ENCODE data around the gene TRERF1.

Gene TRERF1

DNA sequence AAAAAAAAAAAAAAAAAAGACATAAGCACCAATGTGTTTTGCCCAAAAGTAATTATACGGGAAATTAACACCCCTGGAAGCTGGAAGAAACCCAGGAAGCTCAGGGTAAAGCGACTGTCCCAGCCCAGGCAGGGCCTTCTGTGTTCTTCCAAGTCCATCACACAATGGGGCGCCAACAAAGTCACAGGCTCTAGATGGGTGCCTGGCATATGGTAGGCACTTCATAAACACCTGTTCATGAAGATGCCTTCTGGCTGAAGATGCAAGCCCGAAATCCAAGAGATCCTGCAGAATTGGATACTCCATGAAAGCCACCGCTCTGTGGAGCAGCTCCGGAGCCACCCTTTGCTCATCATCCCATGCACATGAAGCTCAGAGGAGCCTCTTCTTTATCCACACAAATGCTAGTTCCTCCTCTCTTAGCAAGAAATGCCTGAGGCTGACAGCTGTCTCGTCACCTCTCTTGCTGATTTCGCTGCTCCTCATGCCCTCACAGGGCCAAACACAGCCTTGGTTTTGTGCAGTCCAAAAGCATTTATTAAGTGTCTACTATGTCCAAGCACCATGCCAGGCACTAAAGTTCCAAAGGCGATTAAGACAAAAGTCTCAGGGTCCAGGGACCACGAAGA, 76.6 kb downstream of the TRERF1 start:
- no peak overlapping the region for H4K91ac ChIP-seq (ENCODE audit: low read length)
- H2BK5ac ChIP-seq (ENCODE audit: low read depth, low read length, poor library complexity, severe bottlenecking) = no peak overlapping the region
- H4K8ac ChIP-seq (ENCODE audit: low read length) = no peak overlapping the region
- H3K9ac ChIP-seq (ENCODE audit: low read length) = no peak overlapping the region
- WGBS = 97% methylated on average over 10 of the region's 10 CpGs
- no peak for DNase-seq
- no peak overlapping the region for H3K4ac ChIP-seq (ENCODE audit: low read depth in 1 of 2, low read length in 2 of 2)
- H3K4me1 ChIP-seq (ENCODE audit: control insufficient read depth, insufficient read depth, low read depth, low read length) = no peaks in the 10 kb centered on the region
- peaks cover 0 to 5% of the 10 kb centered on the region in 2 experiments for H3K36me3 ChIP-seq (ENCODE audit: control insufficient read depth in 1 of 2, insufficient read depth in 2 of 2, low read depth in 1 of 2, low read length in 2 of 2)
- H3K79me1 ChIP-seq (replicated peaks; ENCODE audit: low read length, poor library complexity, severe bottlenecking) = peaks cover 48% of the 10 kb centered on the region
- H3K27me3 ChIP-seq (ENCODE audit: control insufficient read depth in 1 of 2, insufficient read depth in 1 of 2, low read length in 2 of 2) = no peaks in the 10 kb centered on the region
- no peak overlapping the region for H3K23ac ChIP-seq (ENCODE audit: low read length in 2 of 2)
- H3K4me2 ChIP-seq (ENCODE audit: low read length, poor library complexity, severe bottlenecking) = no peak overlapping the region
- no peaks in the 10 kb centered on the region for H3K9me3 ChIP-seq (ENCODE audit: control insufficient read depth, low read length)
- no peak overlapping the region for H2BK120ac ChIP-seq (ENCODE audit: low read depth, low read length)
- no peak overlapping the region for H3K18ac ChIP-seq (ENCODE audit: low read depth in 1 of 2, low read length in 2 of 2)
- no peak overlapping the region for H3K27ac ChIP-seq (ENCODE audit: low read length, poor library complexity, severe bottlenecking)
- H3K4me3 ChIP-seq (ENCODE audit: insufficient read depth in 1 of 2, low read depth in 1 of 2, low read length in 2 of 2) = no peak overlapping the region
- no peak overlapping the region for H2BK15ac ChIP-seq (ENCODE audit: low read depth, poor library complexity, severe bottlenecking)
- no peak overlapping the region for H2AK5ac ChIP-seq (ENCODE audit: low read length, severe bottlenecking)
- no peak overlapping the region for H2AFZ ChIP-seq (ENCODE audit: low read depth, low read length)
- H3K14ac ChIP-seq (ENCODE audit: low read length in 2 of 2) = no peak overlapping the region
- no peak overlapping the region for H2BK12ac ChIP-seq (ENCODE audit: low read length in 2 of 2)

DNA sequence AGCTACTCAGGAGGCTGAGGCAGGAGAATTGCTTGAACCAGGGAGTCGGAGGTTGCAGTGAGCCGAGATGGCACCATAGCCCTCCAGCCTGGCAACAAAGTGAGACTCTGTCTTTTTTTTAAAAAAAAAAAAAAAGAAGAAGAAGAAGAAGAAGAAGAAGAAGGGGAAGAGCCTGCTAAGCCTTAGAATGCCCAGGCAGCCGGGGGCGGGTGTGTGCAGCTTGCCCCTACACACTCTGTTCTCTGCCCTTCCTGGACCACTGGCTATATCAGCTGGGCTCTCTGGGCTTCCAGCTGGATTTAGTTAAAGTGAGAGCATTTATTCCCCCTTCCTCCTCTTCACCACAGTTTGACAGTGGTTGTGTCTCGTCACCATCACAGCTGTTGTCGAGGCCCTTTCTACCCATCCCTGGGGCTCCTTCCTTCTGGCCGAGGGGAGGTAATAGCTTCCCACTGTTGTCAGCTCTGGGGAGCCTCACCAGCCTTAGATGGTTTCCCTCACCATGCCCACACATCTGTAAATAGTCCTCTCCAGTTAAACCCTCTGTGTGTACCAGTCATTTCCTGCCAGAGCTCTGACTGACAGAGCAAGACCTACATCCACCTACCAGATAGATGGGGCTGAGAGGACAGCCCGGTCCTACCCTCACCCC, 77.6 kb downstream of the TRERF1 start:
- no peak overlapping the region for H3K14ac ChIP-seq (ENCODE audit: low read length in 2 of 2)
- no peaks in the 10 kb centered on the region for H3K27me3 ChIP-seq (ENCODE audit: control insufficient read depth in 1 of 2, insufficient read depth in 1 of 2, low read length in 2 of 2)
- no peak overlapping the region for H3K27ac ChIP-seq (ENCODE audit: low read length, poor library complexity, severe bottlenecking)
- H3K36me3 ChIP-seq (ENCODE audit: control insufficient read depth in 1 of 2, insufficient read depth in 2 of 2, low read depth in 1 of 2, low read length in 2 of 2) = peaks cover 0 to 5% of the 10 kb centered on the region in 2 experiments
- WGBS = 91% methylated on average over 8 of the region's 8 CpGs
- DNase-seq = peak; percentile 18
- no peak overlapping the region for H2BK15ac ChIP-seq (ENCODE audit: low read depth, poor library complexity, severe bottlenecking)
- H3K4ac ChIP-seq (ENCODE audit: low read depth in 1 of 2, low read length in 2 of 2) = no peak overlapping the region
- H3K9me3 ChIP-seq (ENCODE audit: control insufficient read depth, low read length) = no peaks in the 10 kb centered on the region
- no peak overlapping the region for H4K8ac ChIP-seq (ENCODE audit: low read length)
- no peak overlapping the region for H2BK5ac ChIP-seq (ENCODE audit: low read depth, low read length, poor library complexity, severe bottlenecking)
- H2AFZ ChIP-seq (ENCODE audit: low read depth, low read length) = no peak overlapping the region
- H2AK5ac ChIP-seq (ENCODE audit: low read length, severe bottlenecking) = no peak overlapping the region
- H3K23ac ChIP-seq (ENCODE audit: low read length in 2 of 2) = no peak overlapping the region
- H4K91ac ChIP-seq (ENCODE audit: low read length) = no peak overlapping the region
- no peak overlapping the region for H2BK12ac ChIP-seq (ENCODE audit: low read length in 2 of 2)
- H3K18ac ChIP-seq (ENCODE audit: low read depth in 1 of 2, low read length in 2 of 2) = no peak overlapping the region
- H3K4me2 ChIP-seq (ENCODE audit: low read length, poor library complexity, severe bottlenecking) = no peak overlapping the region
- no peak overlapping the region for H3K4me3 ChIP-seq (ENCODE audit: insufficient read depth in 1 of 2, low read depth in 1 of 2, low read length in 2 of 2)
- H3K4me1 ChIP-seq (ENCODE audit: control insufficient read depth, insufficient read depth, low read depth, low read length) = no peaks in the 10 kb centered on the region
- H2BK120ac ChIP-seq (ENCODE audit: low read depth, low read length) = no peak overlapping the region
- peaks cover 43% of the 10 kb centered on the region for H3K79me1 ChIP-seq (replicated peaks; ENCODE audit: low read length, poor library complexity, severe bottlenecking)
- H3K9ac ChIP-seq (ENCODE audit: low read length) = no peak overlapping the region

DNA sequence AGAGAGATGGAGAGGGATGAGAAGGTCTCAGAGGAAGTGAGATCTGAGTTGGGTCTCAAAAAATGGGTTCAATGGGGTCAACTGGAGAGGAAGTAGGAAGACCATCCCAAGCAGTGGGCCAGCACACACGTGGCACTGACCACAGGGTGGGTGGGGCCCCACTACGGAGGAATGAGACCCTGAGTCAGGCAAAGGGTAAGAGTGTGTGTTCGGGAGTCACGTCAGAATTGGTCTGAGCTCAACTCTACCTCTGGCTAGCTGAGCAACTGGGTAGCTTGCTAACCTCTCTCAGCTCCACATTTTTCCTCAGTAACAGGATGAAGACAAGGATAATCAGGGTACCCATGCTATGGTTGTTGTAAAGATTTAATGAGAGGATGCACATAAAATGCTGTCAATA, 79.0 kb downstream of the TRERF1 start:
- 88% methylated on average over 4 of the region's 4 CpGs for WGBS
- DNase-seq = no peak
- H2BK5ac ChIP-seq (ENCODE audit: low read depth, low read length, poor library complexity, severe bottlenecking) = no peak overlapping the region
- H3K27me3 ChIP-seq (ENCODE audit: control insufficient read depth in 1 of 2, insufficient read depth in 1 of 2, low read length in 2 of 2) = no peaks in the 10 kb centered on the region
- peaks cover 0 to 5% of the 10 kb centered on the region in 2 experiments for H3K36me3 ChIP-seq (ENCODE audit: control insufficient read depth in 1 of 2, insufficient read depth in 2 of 2, low read depth in 1 of 2, low read length in 2 of 2)
- H3K4me2 ChIP-seq (ENCODE audit: low read length, poor library complexity, severe bottlenecking) = no peak overlapping the region
- no peak overlapping the region for H3K14ac ChIP-seq (ENCODE audit: low read length in 2 of 2)
- no peak overlapping the region for H2AK5ac ChIP-seq (ENCODE audit: low read length, severe bottlenecking)
- H2BK12ac ChIP-seq (ENCODE audit: low read length in 2 of 2) = peak overlapping the region in 1 of 2 experiments; percentile 31
- no peaks in the 10 kb centered on the region for H3K9me3 ChIP-seq (ENCODE audit: control insufficient read depth, low read length)
- H4K91ac ChIP-seq (ENCODE audit: low read length) = no peak overlapping the region
- H3K18ac ChIP-seq (ENCODE audit: low read depth in 1 of 2, low read length in 2 of 2) = peak overlapping the region in 1 of 2 experiments; percentile 32
- H3K4ac ChIP-seq (ENCODE audit: low read depth in 1 of 2, low read length in 2 of 2) = no peak overlapping the region
- peaks cover 39% of the 10 kb centered on the region for H3K79me1 ChIP-seq (replicated peaks; ENCODE audit: low read length, poor library complexity, severe bottlenecking)
- no peak overlapping the region for H3K4me3 ChIP-seq (ENCODE audit: insufficient read depth in 1 of 2, low read depth in 1 of 2, low read length in 2 of 2)
- no peaks in the 10 kb centered on the region for H3K4me1 ChIP-seq (ENCODE audit: control insufficient read depth, insufficient read depth, low read depth, low read length)
- H2BK120ac ChIP-seq (ENCODE audit: low read depth, low read length) = no peak overlapping the region
- no peak overlapping the region for H2BK15ac ChIP-seq (ENCODE audit: low read depth, poor library complexity, severe bottlenecking)
- no peak overlapping the region for H4K8ac ChIP-seq (ENCODE audit: low read length)
- no peak overlapping the region for H2AFZ ChIP-seq (ENCODE audit: low read depth, low read length)
- no peak overlapping the region for H3K23ac ChIP-seq (ENCODE audit: low read length in 2 of 2)
- no peak overlapping the region for H3K27ac ChIP-seq (ENCODE audit: low read length, poor library complexity, severe bottlenecking)
- H3K9ac ChIP-seq (ENCODE audit: low read length) = no peak overlapping the region

DNA sequence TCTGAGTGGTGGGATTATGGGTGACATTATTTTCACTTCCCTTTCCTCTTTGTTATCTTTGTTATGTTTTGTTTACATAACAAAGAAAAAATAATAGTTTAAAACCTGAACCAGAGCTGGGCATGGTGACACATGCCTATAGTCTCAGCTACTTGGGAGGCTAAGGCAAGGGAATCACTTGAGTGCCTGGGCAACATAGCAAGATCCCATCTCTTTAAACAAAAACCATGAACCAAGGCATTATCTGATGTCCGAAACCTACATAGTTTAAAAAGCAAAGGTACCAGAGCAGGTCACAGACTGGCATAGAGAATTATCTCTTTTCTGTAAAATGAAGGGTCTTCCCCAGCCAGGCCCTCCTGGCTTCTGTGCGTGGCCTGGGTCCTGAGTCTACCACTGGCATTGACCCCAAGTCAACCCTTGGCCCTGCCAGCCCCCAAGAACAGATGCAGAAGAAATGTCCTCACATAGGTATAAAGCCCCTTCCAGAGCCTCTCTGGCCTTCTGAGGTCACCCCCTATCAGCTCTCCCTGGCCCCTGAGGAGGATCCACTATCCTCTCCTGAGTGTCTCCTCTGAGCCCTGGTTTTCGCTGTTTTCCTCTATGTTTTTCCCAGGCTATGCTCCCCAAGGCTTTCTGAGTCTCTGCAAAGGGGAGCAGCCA, 81.3 kb downstream of the TRERF1 start:
- Histone ChIP-seq H3K79me1 (replicated peaks; ENCODE audit: low read length, poor library complexity, severe bottlenecking) (peaks cover 52% of the 10 kb centered on the region), H2AK5ac (ENCODE audit: low read length, severe bottlenecking) (no peak overlapping the region), H3K14ac (ENCODE audit: low read length in 2 of 2) (no peak overlapping the region), H4K91ac (ENCODE audit: low read length) (no peak overlapping the region), H3K9ac (ENCODE audit: low read length) (no peak overlapping the region), H3K4ac (ENCODE audit: low read depth in 1 of 2, low read length in 2 of 2) (no peak overlapping the region), H3K36me3 (ENCODE audit: control insufficient read depth in 1 of 2, insufficient read depth in 2 of 2, low read depth in 1 of 2, low read length in 2 of 2) (peaks cover 0 to 8% of the 10 kb centered on the region in 2 experiments), H3K4me1 (ENCODE audit: control insufficient read depth, insufficient read depth, low read depth, low read length) (peaks cover 8% of the 10 kb centered on the region), H2BK12ac (ENCODE audit: low read length in 2 of 2) (no peak overlapping the region), H2BK5ac (ENCODE audit: low read depth, low read length, poor library complexity, severe bottlenecking) (no peak overlapping the region), H3K18ac (ENCODE audit: low read depth in 1 of 2, low read length in 2 of 2) (no peak overlapping the region), H3K27ac (ENCODE audit: low read length, poor library complexity, severe bottlenecking) (no peak overlapping the region), H3K27me3 (ENCODE audit: control insufficient read depth in 1 of 2, insufficient read depth in 1 of 2, low read length in 2 of 2) (no peaks in the 10 kb centered on the region), H3K23ac (ENCODE audit: low read length in 2 of 2) (no peak overlapping the region), H3K4me3 (ENCODE audit: insufficient read depth in 1 of 2, low read depth in 1 of 2, low read length in 2 of 2) (no peak overlapping the region), H3K4me2 (ENCODE audit: low read length, poor library complexity, severe bottlenecking) (no peak overlapping the region), H2AFZ (ENCODE audit: low read depth, low read length) (no peak overlapping the region), H3K9me3 (ENCODE audit: control insufficient read depth, low read length) (no peaks in the 10 kb centered on the region), H2BK120ac (ENCODE audit: low read depth, low read length) (peak overlapping the region; percentile 22), H4K8ac (ENCODE audit: low read length) (no peak overlapping the region), H2BK15ac (ENCODE audit: low read depth, poor library complexity, severe bottlenecking) (no peak overlapping the region)
- WGBS = 97% methylated on average over 3 of the region's 3 CpGs
- no peak for DNase-seq

Measured in mesenchymal stem cell (in vitro differentiated cells and primary cell).